HepG2 (cell line): Measurements from ENCODE around the gene MRPL48. TPM values are rescaled to one million over a fixed set of nuclear protein-coding genes. Genes with fewer than 3 reads are reported as not detected.

Experiments used
- BORCS8-MEF2B ChIP-seq: sonication (generic); formaldehyde crosslinking; IDR thresholded peaks from 2 replicates; pipeline ENCODE4 v1.8.0; 2022; ENCODE audit warnings: mild to moderate bottlenecking, missing genetic modification reagents
- CC2D1A ChIP-seq: sonication (generic); formaldehyde crosslinking; IDR thresholded peaks from 2 replicates; pipeline ENCODE4 v1.8.1; 2023; ENCODE audit warnings: mild to moderate bottlenecking, missing genetic modification reagents
- FOXA3 ChIP-seq: IDR thresholded peaks from 2 replicates; pipeline ENCODE4 v1.6.1; 2016; ENCODE audit warnings: missing genetic modification reagents, missing compliant biosample characterization
- IRF2 ChIP-seq: IDR thresholded peaks from 2 replicates; pipeline ENCODE4 v1.6.1; 2018; ENCODE audit warnings: missing genetic modification reagents, missing compliant biosample characterization
- IRF9 ChIP-seq: sonication (generic); formaldehyde crosslinking; IDR thresholded peaks from 2 replicates; pipeline ENCODE4 v1.8.0; 2022; ENCODE audit warnings: missing genetic modification reagents, mild to moderate bottlenecking, borderline replicate concordance
- JUN ChIP-seq: sonication (generic); formaldehyde crosslinking; IDR thresholded peaks from 2 replicates; pipeline ENCODE4 v1.4.0; 2020; ENCODE audit warnings: mild to moderate bottlenecking, missing genetic modification reagents
- KDM4B ChIP-seq: sonication (generic); formaldehyde crosslinking; IDR thresholded peaks from 2 replicates; pipeline ENCODE4 v1.4.0; 2020; ENCODE audit warnings: missing genetic modification reagents
- LBX2 ChIP-seq: sonication (generic); formaldehyde crosslinking; IDR thresholded peaks from 2 replicates; pipeline ENCODE4 v1.5.0; 2020; ENCODE audit warnings: missing genetic modification reagents, mild to moderate bottlenecking, borderline replicate concordance
- LCORL ChIP-seq, 2 experiments: fragments of 450-650 bp in 1 of 2; sonication (generic) in 1 of 2; formaldehyde crosslinking in 1 of 2; IDR thresholded peaks; 2 replicates each; pipeline versions ENCODE4 v1.5.0 to v1.6.1; 2017 to 2020; ENCODE audit warnings: antibody characterized with exemption in 1 of 2, missing genetic modification reagents in 1 of 2
- RAD21 ChIP-seq: fragments of 450-650 bp; formaldehyde crosslinking; IDR thresholded peaks from 2 replicates; pipeline ENCODE4 v1.5.0; 2020; ENCODE audit warnings: mild to moderate bottlenecking
- SNAPC5 ChIP-seq: sonication (generic); formaldehyde crosslinking; IDR thresholded peaks from 2 replicates; pipeline ENCODE4 v1.8.1; 2023; ENCODE audit warnings: mild to moderate bottlenecking, missing genetic modification reagents, borderline replicate concordance
- STAG1 ChIP-seq: sonication (generic); formaldehyde crosslinking; IDR thresholded peaks from 2 replicates; pipeline ENCODE4 v1.4.0; 2020; ENCODE audit warnings: missing genetic modification reagents
- TEAD2 ChIP-seq: sonication (generic); formaldehyde crosslinking; IDR thresholded peaks from 2 replicates; pipeline ENCODE4 v1.9.0; 2021; ENCODE audit warnings: missing genetic modification reagents
- TFAP4 ChIP-seq: sonication (generic); IDR thresholded peaks from 2 replicates; pipeline ENCODE4 v1.6.1; 2016; ENCODE audit warnings: low read depth, borderline replicate concordance
- THRA ChIP-seq: sonication (generic); formaldehyde crosslinking; IDR thresholded peaks from 2 replicates; pipeline ENCODE4 v1.4.0; 2020; ENCODE audit warnings: missing genetic modification reagents, borderline replicate concordance
- ZNF572 ChIP-seq: sonication (generic); formaldehyde crosslinking; IDR thresholded peaks from 2 replicates; pipeline ENCODE4 v1.5.1; 2020; ENCODE audit warnings: mild to moderate bottlenecking, missing genetic modification reagents
- ZNF784 ChIP-seq: sonication (generic); formaldehyde crosslinking; IDR thresholded peaks from 2 replicates; pipeline ENCODE4 v1.5.1; 2020; ENCODE audit warnings: missing genetic modification reagents, mild to moderate bottlenecking, borderline replicate concordance
- ZSCAN21 ChIP-seq: sonication (generic); formaldehyde crosslinking; IDR thresholded peaks from 2 replicates; pipeline ENCODE4 v1.8.0; 2022; ENCODE audit warnings: mild to moderate bottlenecking, missing genetic modification reagents, moderate library complexity, borderline replicate concordance
- polyA plus RNA-seq, 8 experiments: library from polyadenylated mRNA; depleted of rRNA in 3 of 8; stranded (reverse) in 7 of 8; unstranded in 1 of 8; fragments of >200 nt; fragmentation: Illumina TruSeq in 4 of 8; extraction: Trizol in 4 of 8; gene quantifications; 2 replicates each; pipeline versions ENCODE4 v1.2.1 to v1.2.3, GENCODE V29; 2011 to 2016; ENCODE audit warnings: low read depth in 4 of 8, missing spikeins in 1 of 8, mixed read lengths in 1 of 8; ENCODE audit not compliant: insufficient read depth in 1 of 8
- total RNA-seq, 5 experiments: library from RNA; depleted of rRNA; stranded (reverse); fragments of >200 nt; fragmentation: Illumina TruSeq; extraction: Trizol; gene quantifications; 2 replicates each; pipeline ENCODE4 v1.2.3, GENCODE V29; 2016; ENCODE audit warnings: low read depth in 1 of 5

The MRPL48 gene
- total and polyA plus RNA-seq, 2 of the 13 experiments (the other 11 are each of a cell fraction or from before 2014, with no cell fraction given): 61.2 to 67.9 TPM

GRCh38 chr11:73876424-73877310, 89.0 kb downstream of the MRPL48 start, which contains the start of the genes COA4 and PAAF1 (continued):
- TF ChIP-seq LBX2 (peak; percentile 75; the same call in 1 of the 2 replicates), THRA (CRISPR knock-in tag) (peak; percentile 49; the same call in 1 of the 2 replicates), ZNF572 (CRISPR knock-in tag) (peak; percentile 63; the same call in 1 of the 2 replicates), ZSCAN21 (CRISPR knock-in tag) (peak; percentile 77; the same call in 1 of the 2 replicates), ZNF784 (peak; percentile 67), SNAPC5 (CRISPR knock-in tag) (no peak), STAG1 (CRISPR knock-in tag) (no peak), TEAD2 (no peak), IRF9 (CRISPR knock-in tag) (peak; percentile 77), KDM4B (CRISPR knock-in tag) (no peak), FOXA3 (CRISPR knock-in tag) (peak; percentile 36), RAD21 (CRISPR knock-in tag) (peak; percentile 12; the same call in 1 of the 2 replicates), BORCS8-MEF2B (CRISPR knock-in tag) (peak; percentile 97), CC2D1A (no peak), LCORL (IDR thresholded peaks at IDR 0.05) (no peak), LCORL (CRISPR knock-in tag; IDR thresholded peaks at IDR 0.05) (peak; percentile 62; the same call in 1 of the 2 replicates), TFAP4 (peak; percentile 19; the same call in 1 of the 2 replicates), JUN (CRISPR knock-in tag) (no peak), IRF2 (CRISPR knock-in tag) (peak; percentile 72)
